ENCODE results near the gene CELF1. TPM values are rescaled to one million over a fixed set of nuclear protein-coding genes. Genes with fewer than 3 reads are reported as not detected.

Gene CELF1
- polyA plus RNA-seq, 1 donor from 2014 or later: 209 TPM

GRCh38 chr11:47466201-47466600 lies 86.7 kb downstream of the CELF1 start:
- Histone ChIP-seq H2AFZ (ENCODE audit: low read depth, low read length) (no peak overlapping the region), H3K79me2 (replicated peaks; ENCODE audit: insufficient read depth, low read length) (peaks cover 3% of the 10 kb centered on the region), H3K4me2 (ENCODE audit: low read length) (no peak overlapping the region), H3F3A (ENCODE audit: insufficient read depth, low read length, poor library complexity, severe bottlenecking) (no peaks in the 10 kb centered on the region), H3K9ac (ENCODE audit: low read length) (no peak overlapping the region), H3K4me3 (ENCODE audit: low read length) (no peak overlapping the region), H3K27ac (ENCODE audit: low read length) (no peak overlapping the region), H3K9me3 (ENCODE audit: low read length) (no peaks in the 10 kb centered on the region), H4K20me1 (ENCODE audit: insufficient read depth) (no peaks in the 10 kb centered on the region), H3K9me2 (ENCODE audit: insufficient read depth, low read length) (no peaks in the 10 kb centered on the region), H3K36me3 (ENCODE audit: insufficient read depth, low read length) (peaks cover 14% of the 10 kb centered on the region), H3K27me3 (ENCODE audit: insufficient read depth, low read depth, low read length) (no peaks in the 10 kb centered on the region)
- TF ChIP-seq RAD21 (conservative IDR thresholded peaks at IDR 0.05): no peak
- TF ChIP-seq EP300 (conservative IDR thresholded peaks at IDR 0.05; ENCODE audit: poor library complexity, severe bottlenecking): no peak
- no peak for TF ChIP-seq SMC3 (conservative IDR thresholded peaks at IDR 0.05; ENCODE audit: poor library complexity)
- no peak for TF ChIP-seq MXI1 (conservative IDR thresholded peaks at IDR 0.05; ENCODE audit: poor library complexity, severe bottlenecking)
- no peak for TF ChIP-seq TAF1 (IDR thresholded peaks at IDR 0.05; ENCODE audit: low read depth)
- no peak for TF ChIP-seq CTCF (IDR thresholded peaks at IDR 0.05; ENCODE audit: poor library complexity, severe bottlenecking)
- TF ChIP-seq POLR2AphosphoS5 (IDR thresholded peaks at IDR 0.05): no peak
- no peak for TF ChIP-seq EZH2 (IDR thresholded peaks at IDR 0.05; ENCODE audit: borderline replicate concordance, insufficient read depth, low read length, poor library complexity, severe bottlenecking)
- TF ChIP-seq REST (IDR thresholded peaks at IDR 0.05; ENCODE audit: borderline replicate concordance): no peak

- Histone ChIP-seq H3K79me2 (replicated peaks; ENCODE audit: insufficient read depth, low read length) (peaks cover 3% of the 10 kb centered on the region), H3K9me3 (ENCODE audit: low read length) (no peaks in the 10 kb centered on the region), H3K4me3 (ENCODE audit: low read length) (no peak overlapping the region), H3K27me3 (ENCODE audit: insufficient read depth, low read depth, low read length) (no peaks in the 10 kb centered on the region), H3K9me2 (ENCODE audit: insufficient read depth, low read length) (no peaks in the 10 kb centered on the region), H3K4me2 (ENCODE audit: low read length) (no peak overlapping the region), H4K20me1 (ENCODE audit: insufficient read depth) (no peaks in the 10 kb centered on the region), H3K36me3 (ENCODE audit: insufficient read depth, low read length) (peaks cover 5% of the 10 kb centered on the region), H3K9ac (ENCODE audit: low read length) (no peak overlapping the region), H3F3A (ENCODE audit: insufficient read depth, low read length, poor library complexity, severe bottlenecking) (no peaks in the 10 kb centered on the region), H2AFZ (ENCODE audit: low read depth, low read length) (no peak overlapping the region), H3K27ac (ENCODE audit: low read length) (no peak overlapping the region)
- TF ChIP-seq POLR2AphosphoS5 (IDR thresholded peaks at IDR 0.05): no peak
- TF ChIP-seq EP300 (conservative IDR thresholded peaks at IDR 0.05; ENCODE audit: poor library complexity, severe bottlenecking): no peak
- TF ChIP-seq CTCF (IDR thresholded peaks at IDR 0.05; ENCODE audit: poor library complexity, severe bottlenecking): no peak
- TF ChIP-seq TAF1 (IDR thresholded peaks at IDR 0.05; ENCODE audit: low read depth): no peak
- no peak for TF ChIP-seq RAD21 (conservative IDR thresholded peaks at IDR 0.05)
- no peak for TF ChIP-seq MXI1 (conservative IDR thresholded peaks at IDR 0.05; ENCODE audit: poor library complexity, severe bottlenecking)
- TF ChIP-seq EZH2 (IDR thresholded peaks at IDR 0.05; ENCODE audit: borderline replicate concordance, insufficient read depth, low read length, poor library complexity, severe bottlenecking): no peak
- TF ChIP-seq REST (IDR thresholded peaks at IDR 0.05; ENCODE audit: borderline replicate concordance): no peak
- no peak for TF ChIP-seq SMC3 (conservative IDR thresholded peaks at IDR 0.05; ENCODE audit: poor library complexity)
These were observed 88.4 kb downstream of the CELF1 start for GRCh38 chr11:47464483-47464882.

Data from neural cell (in vitro differentiated cells).